Heart left ventricle (tissue), 13 donors: ENCODE results near the gene MPPED1.

ENCODE experiments used
- POLR2A ChIP-seq, 2 donors: fragments of 450-650 bp; IDR thresholded peaks; one replicate each; pipeline ENCODE4 v1.6.1; 2017; ENCODE audit warnings: antibody characterized with exemption in 2 of 2, mild to moderate bottlenecking in 2 of 2, moderate library complexity in 2 of 2
- TF ChIP-seq, protein P1 (sequence below), 12 donors: fragments of 200-600 bp; sonication (generic) in 4 of 12; IDR thresholded peaks; one replicate each; pipeline versions ENCODE4 v1.5.0 to v1.8.0; 2018 to 2022; ENCODE audit warnings: antibody characterized with exemption in 12 of 12, mild to moderate bottlenecking in 5 of 12
- donor health status: ischemic (EF 13 %, LVEDD 7.1; RV severe dilation, severe dysfunction).
- donor health status: DM: no; HTN: yes; CAD: no.
- donor health status: DM: no; HTN: no; CAD: no.
- donor health status: ischemic (EF 25% LVEDD 6.9; RV normal size, moderate dysfunction).
- donor health status: ischemic (EF 25% LVEDD 5.7; RV mildly dilated, moderate dysfunction).
- donor health status: ischemic (EF 35%, LVEDD 5.7; RV mildly dilated, moderate dysfunction).
- donor health status: nonischemic (EF 11% LVEDD 7.7; RV severe dilation, severe dysfunction).
- donor health status: DM: yes; HTN: yes; CAD: no.
- donor health status: PGD.
- donor health status: ischemic (EF 29% LVEDD 5.4; RV normal size, mild dysfunction).
- donor health status: nonischemic (EF 23%, LVEDD 6.1; RV moderate dilation, normal function).

- TF ChIP-seq, protein P1, sequence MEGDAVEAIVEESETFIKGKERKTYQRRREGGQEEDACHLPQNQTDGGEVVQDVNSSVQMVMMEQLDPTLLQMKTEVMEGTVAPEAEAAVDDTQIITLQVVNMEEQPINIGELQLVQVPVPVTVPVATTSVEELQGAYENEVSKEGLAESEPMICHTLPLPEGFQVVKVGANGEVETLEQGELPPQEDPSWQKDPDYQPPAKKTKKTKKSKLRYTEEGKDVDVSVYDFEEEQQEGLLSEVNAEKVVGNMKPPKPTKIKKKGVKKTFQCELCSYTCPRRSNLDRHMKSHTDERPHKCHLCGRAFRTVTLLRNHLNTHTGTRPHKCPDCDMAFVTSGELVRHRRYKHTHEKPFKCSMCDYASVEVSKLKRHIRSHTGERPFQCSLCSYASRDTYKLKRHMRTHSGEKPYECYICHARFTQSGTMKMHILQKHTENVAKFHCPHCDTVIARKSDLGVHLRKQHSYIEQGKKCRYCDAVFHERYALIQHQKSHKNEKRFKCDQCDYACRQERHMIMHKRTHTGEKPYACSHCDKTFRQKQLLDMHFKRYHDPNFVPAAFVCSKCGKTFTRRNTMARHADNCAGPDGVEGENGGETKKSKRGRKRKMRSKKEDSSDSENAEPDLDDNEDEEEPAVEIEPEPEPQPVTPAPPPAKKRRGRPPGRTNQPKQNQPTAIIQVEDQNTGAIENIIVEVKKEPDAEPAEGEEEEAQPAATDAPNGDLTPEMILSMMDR (IDR thresholded peaks at IDR 0.05), result no peak
- no peak for TF ChIP-seq POLR2A (IDR thresholded peaks at IDR 0.05)
Measured at GRCh38 chr22:43473031-43473430, 61.2 kb downstream of the MPPED1 start.
